ENCODE measurements around the gene PPM1L.

PPM1L gene

GRCh38 chr3:160753953-160754352 is 2.1 kb upstream of the PPM1L start:
- peak overlapping the region; percentile 69; the same call in 1 of the 2 replicates for H3K4me3 ChIP-seq (ENCODE audit: low read length)

DNA sequence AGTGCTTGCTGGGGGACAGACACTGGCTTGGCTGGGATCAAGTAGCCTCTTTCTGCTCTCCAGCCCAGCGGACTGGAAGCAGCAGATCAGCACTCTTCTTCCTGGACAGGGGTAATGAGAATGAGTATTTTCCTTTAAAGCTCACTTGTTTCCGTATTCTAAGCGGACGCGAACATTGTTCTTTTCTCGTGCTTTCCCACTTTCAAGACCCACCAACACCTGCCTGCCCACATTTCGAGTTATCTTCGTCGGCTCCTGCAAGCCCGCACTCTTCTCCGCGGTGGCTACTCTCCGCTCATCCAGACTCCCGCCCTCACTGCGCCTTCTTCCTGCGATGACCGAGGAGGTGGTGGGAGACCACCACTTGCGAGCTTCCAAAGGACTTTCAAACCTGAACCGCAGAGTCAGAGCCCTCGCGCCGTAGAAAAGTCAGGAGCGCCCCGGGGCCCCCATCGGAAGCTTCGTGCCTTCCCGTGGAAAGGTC is 1.6 kb upstream of the PPM1L start:
- no peak for TF ChIP-seq ZNF274 (IDR thresholded peaks at IDR 0.05; ENCODE audit: low read depth, low read length)
- peak overlapping the region; percentile 69; the same call in 1 of the 2 replicates for H3K4me3 ChIP-seq (ENCODE audit: low read length)

More at GRCh38 chr3:160753953-160754352, 2.1 kb upstream of the PPM1L start:
- no peak for TF ChIP-seq ZNF274 (IDR thresholded peaks at IDR 0.05; ENCODE audit: low read depth, low read length)

- H3K4me3 ChIP-seq (ENCODE audit: low read length): peak overlapping the region; percentile 69; the same call in 1 of the 2 replicates
- no peak for TF ChIP-seq ZNF274 (IDR thresholded peaks at IDR 0.05; ENCODE audit: low read depth, low read length)
Measured at GRCh38 chr3:160754855-160755747, 930 bp upstream of the PPM1L start.

DNA sequence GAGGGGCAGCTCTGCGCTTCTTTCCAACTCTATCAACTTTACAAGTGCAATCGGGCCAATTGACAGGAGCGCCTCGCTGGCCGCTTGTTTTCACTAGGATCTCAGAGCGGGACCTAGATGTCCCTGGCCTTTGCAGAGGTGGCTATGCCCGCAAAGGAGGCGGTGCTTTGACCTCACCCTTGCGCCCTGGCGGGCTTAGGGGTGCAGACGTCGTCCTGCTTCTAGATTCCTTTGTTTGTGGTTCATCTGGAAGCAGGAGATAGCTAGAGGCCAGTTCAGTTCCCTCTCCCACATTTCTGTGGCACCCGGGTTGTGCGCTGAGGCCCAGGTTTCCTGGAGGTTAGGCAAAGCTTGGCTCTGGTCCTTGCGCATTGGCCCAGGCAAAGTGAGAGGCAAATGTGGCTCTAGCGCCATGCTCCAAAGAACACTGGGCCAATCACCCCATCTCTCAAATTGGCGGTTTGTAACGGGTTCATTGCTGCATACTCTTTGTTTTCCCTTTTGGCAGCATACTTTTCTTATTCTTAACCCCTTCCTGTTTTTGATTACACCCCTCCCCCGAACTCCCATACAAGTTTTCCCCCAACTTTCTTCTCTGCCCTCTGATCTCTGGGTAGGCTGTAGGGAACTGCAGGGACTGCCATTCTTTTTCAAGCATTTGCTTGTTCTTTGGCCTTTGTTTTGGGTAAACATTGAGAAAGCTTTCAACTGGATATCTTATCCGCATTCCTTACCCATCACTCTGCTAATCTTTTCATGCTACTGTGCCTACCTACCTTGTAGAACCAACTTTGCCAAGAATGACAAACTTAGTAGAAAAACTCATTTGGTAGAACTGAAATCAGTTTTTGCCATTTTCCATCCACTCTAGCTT is 1.4 kb downstream of the PPM1L start:
- no peak overlapping the region for H3K4me3 ChIP-seq (ENCODE audit: low read length)
- no peak for TF ChIP-seq ZNF274 (IDR thresholded peaks at IDR 0.05; ENCODE audit: low read depth, low read length)

GRCh38 chr3:160758929-160759577 is 3.0 kb downstream of the PPM1L start:
- no peak overlapping the region for H3K4me3 ChIP-seq (ENCODE audit: low read length)
- TF ChIP-seq ZNF274 (IDR thresholded peaks at IDR 0.05; ENCODE audit: low read depth, low read length): no peak

- no peak for TF ChIP-seq ZNF274 (IDR thresholded peaks at IDR 0.05; ENCODE audit: low read depth, low read length)
Measured at GRCh38 chr3:160763073-160763472, 7.0 kb downstream of the PPM1L start.

DNA sequence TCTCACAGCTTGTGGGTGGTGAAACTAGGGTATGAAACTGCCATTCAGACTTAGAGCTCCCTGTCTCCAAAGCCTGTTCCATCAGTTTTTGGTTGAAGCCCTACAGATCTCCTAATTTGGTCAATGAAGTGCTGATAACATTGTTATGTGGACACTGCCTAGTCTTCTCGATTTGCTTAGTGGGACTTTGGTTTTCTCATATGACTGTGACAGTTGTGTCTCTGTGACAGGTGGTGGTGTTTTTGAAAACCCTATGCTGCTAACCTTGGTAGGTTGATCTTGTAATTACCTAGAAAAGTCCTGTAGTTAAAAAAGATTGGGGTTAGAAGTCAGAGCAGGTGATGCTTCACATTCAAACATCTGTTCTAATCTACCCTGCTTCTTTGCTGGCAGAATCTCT is 9.2 kb downstream of the PPM1L start:
- no peak for TF ChIP-seq ZNF274 (IDR thresholded peaks at IDR 0.05; ENCODE audit: low read depth, low read length)
- no peak overlapping the region for H3K4me3 ChIP-seq (ENCODE audit: low read length)

More at GRCh38 chr3:160763073-160763472, 7.0 kb downstream of the PPM1L start:
- no peak overlapping the region for H3K4me3 ChIP-seq (ENCODE audit: low read length)

- no peak overlapping the region for H3K4me3 ChIP-seq (ENCODE audit: low read length)
- TF ChIP-seq ZNF274 (IDR thresholded peaks at IDR 0.05; ENCODE audit: low read depth, low read length): no peak
Measured at GRCh38 chr3:160768031-160768430, 12.0 kb downstream of the PPM1L start.

- no peak for TF ChIP-seq ZNF274 (IDR thresholded peaks at IDR 0.05; ENCODE audit: low read depth, low read length)
- no peak overlapping the region for H3K4me3 ChIP-seq (ENCODE audit: low read length)
Measured at GRCh38 chr3:160768918-160769317, 12.9 kb downstream of the PPM1L start.

DNA sequence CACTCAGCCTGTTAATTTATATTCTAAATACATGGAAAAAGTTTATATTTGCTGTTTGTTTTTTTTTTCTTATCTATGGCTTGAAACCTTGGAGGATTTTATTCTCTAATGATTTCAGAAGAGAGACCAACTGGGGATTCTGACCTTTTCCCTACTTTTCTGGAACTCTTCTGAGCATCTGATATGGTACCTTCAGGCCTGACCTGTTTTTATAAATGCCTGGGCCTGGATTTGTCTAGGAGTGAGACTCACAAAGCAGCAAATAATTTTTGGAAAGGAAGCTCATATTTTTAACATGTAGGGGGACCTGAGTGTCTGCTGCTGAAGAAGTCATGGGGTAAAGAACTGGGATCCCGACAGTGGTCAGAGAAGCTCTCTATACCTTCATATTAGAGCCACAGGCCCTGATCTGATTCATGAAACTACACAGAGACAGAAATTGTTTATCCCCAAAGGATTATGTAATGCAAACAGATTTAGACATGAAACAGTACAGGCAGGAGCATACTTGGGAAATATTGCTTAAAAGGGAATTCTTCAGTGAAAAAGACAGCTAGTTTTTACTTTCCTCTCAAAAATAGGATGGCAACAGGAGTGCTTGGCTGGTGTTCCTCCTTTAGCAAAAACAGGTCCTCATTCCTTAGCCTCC is 15.9 kb downstream of the PPM1L start:
- TF ChIP-seq ZNF274 (IDR thresholded peaks at IDR 0.05; ENCODE audit: low read depth, low read length): no peak

DNA sequence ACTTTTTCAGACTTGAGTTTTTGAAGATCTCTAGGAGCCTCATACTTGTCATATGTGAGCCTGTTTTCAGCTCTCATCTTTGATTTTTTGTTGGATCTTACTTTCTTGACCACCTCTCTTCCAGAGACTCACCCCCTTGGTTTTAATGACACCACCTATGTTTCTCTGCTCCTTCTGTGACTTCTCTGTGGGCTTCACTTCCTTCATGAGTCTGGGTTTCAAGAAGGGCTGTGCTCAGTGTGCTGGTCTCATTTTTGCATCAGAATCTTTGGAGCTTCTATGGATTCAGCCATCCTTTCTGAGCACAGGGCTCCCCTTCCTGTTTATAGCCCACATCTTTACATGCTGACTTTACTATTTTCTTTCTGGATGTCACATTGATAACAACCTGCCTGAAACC is 17.7 kb downstream of the PPM1L start:
- TF ChIP-seq ZNF274 (IDR thresholded peaks at IDR 0.05; ENCODE audit: low read depth, low read length): no peak
- no peak overlapping the region for H3K4me3 ChIP-seq (ENCODE audit: low read length)

More for the DNA sequence above, 15.9 kb downstream of the PPM1L start:
- no peak overlapping the region for H3K4me3 ChIP-seq (ENCODE audit: low read length)

DNA sequence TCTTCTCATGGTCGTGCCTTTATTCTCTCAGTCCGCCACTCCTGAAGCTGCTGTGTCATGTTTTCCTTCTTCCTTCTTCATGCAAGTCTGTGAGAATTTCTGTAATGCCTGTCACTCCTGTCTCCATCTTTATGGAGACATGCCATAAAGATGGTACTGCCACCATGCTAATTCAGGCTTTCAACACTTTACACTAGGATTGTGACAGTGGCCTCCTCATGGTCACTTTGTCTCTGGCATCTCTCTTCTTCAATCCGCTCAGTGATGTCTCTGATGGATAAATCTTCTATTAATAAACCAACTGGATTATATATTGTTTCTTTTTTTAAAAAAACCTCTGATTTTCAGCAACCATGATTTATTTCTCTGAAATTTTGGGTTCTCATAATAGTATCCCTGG is 18.1 kb downstream of the PPM1L start:
- H3K4me3 ChIP-seq (ENCODE audit: low read length): no peak overlapping the region
- no peak for TF ChIP-seq ZNF274 (IDR thresholded peaks at IDR 0.05; ENCODE audit: low read depth, low read length)

- no peak overlapping the region for H3K4me3 ChIP-seq (ENCODE audit: low read length)
- TF ChIP-seq ZNF274 (IDR thresholded peaks at IDR 0.05; ENCODE audit: low read depth, low read length): no peak
Measured at GRCh38 chr3:160778480-160778879, 22.4 kb downstream of the PPM1L start.

All from GM08714 (cell line).